GM12892 (cell line): ENCODE measurements around the gene CTAG1A.
A peak's percentile ranks its signal among the peaks of the same experiment; 100 is the strongest.

Source experiments
- POLR2A ChIP-seq: IDR thresholded peaks from 2 replicates; pipeline ENCODE4 v1.6.1; 2011; ENCODE audit warnings: low read depth, low read length, control low read depth
- POLR2AphosphoS5 ChIP-seq: IDR thresholded peaks from 2 replicates; pipeline ENCODE4 v1.6.1; 2011; ENCODE audit warnings: low read depth, low read length, control low read depth

DNA sequence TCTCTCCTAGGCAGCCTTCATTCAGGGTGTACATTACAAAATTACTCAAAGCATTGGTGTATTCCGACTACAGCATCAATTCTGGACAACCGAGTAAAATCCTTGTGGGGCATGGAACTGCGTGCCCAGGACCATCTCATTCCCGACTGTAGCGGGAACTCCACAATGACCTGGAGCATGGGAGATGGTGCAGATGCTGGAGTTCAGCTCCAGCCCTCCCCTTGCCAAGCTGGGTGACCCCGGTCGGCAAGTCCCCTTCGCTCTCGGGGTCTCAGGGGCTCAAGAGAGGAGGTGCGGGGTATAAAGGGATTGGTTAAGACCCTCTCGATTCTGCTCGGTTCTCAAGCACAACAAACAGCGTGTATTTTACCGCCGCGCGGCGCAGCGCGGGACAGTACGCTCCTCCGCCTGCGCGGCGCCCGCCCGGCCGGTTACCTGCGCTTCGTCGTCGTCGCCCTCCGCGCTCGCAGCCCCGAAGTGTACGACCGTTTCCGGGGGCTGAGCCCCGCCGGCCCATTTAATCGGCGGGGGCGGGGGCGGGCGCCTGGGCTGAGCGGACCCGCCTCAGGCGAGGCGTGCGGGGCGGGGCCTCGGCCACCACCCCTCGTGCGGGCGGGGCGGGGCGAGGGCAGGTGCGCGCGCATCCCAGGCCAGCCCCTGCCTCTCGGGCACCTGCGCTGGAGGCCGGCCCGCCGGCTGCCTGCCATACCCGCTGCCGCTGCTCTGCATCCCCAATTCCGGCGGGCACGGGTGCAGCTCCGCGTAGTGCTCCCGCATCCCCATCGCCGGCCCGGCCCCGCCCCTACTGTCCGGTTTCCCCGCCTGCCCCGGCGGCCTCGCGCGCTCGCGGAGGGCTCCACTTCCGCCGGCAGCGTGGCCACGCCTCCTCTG is 38.3 kb upstream of the CTAG1A start, which contains the start of gene G6PD:
- TF ChIP-seq POLR2AphosphoS5 (peak; percentile 55; the same call in 1 of the 2 replicates), POLR2A (peak; percentile 79)
